Keratinocyte (primary cell): ENCODE measurements around the gene PLEK.

Source experiments
- EZH2 ChIP-seq: IDR thresholded peaks from one replicate; pipeline ENCODE4 v1.6.1; 2012; ENCODE audit warnings: inconsistent platforms, mild to moderate bottlenecking, low read length, moderate library complexity
- TF ChIP-seq, protein P1 (sequence below), 3 experiments: IDR thresholded peaks in 1 of 3; conservative IDR thresholded peaks in 1 of 3; optimal IDR thresholded peaks in 1 of 3; 2 replicates in 2 of 3; 3 replicates in 1 of 3; pipeline versions ENCODE3 to v1.5.1; 2011; ENCODE audit warnings: low read length in 3 of 3, mild to moderate bottlenecking in 3 of 3, moderate library complexity in 2 of 3, control low read depth in 1 of 3, inconsistent platforms in 1 of 3; ENCODE audit not compliant: insufficient read depth in 2 of 3; ENCODE audit errors: extremely low read depth in 1 of 3

DNA sequence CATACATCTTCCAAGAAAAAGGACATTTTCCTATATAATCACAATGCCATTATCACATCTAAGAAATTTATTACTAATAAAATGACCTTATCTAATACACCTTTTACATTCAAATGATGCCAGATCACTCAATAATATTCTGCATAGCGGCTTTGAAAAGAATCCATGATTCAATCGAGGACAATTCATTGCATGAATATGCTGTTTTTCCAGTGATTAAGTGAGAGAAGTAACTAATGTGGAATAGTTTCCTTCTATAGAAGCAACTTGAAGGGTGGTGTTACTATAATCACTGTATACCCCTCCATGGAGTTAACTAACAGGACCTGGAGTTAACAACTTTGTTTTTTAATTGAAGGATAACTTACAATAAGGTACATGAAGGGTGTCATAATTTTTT lies 9.1 kb downstream of the PLEK start:
- TF ChIP-seq, protein P1, sequence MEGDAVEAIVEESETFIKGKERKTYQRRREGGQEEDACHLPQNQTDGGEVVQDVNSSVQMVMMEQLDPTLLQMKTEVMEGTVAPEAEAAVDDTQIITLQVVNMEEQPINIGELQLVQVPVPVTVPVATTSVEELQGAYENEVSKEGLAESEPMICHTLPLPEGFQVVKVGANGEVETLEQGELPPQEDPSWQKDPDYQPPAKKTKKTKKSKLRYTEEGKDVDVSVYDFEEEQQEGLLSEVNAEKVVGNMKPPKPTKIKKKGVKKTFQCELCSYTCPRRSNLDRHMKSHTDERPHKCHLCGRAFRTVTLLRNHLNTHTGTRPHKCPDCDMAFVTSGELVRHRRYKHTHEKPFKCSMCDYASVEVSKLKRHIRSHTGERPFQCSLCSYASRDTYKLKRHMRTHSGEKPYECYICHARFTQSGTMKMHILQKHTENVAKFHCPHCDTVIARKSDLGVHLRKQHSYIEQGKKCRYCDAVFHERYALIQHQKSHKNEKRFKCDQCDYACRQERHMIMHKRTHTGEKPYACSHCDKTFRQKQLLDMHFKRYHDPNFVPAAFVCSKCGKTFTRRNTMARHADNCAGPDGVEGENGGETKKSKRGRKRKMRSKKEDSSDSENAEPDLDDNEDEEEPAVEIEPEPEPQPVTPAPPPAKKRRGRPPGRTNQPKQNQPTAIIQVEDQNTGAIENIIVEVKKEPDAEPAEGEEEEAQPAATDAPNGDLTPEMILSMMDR (optimal IDR thresholded peaks at IDR 0.05 in 1 of 3, IDR thresholded peaks at IDR 0.05 in 1 of 3, conservative IDR thresholded peaks at IDR 0.05 in 1 of 3; ENCODE audit: extremely low read depth in 1 of 3, insufficient read depth in 2 of 3, low read length in 3 of 3): no peak
- no peak for TF ChIP-seq EZH2
